NCI-H1105 treated with DMSO at 0.1 percent for 48 hours (cell line): ENCODE results near the gene JPT2.
"Not testable (repeated sequence)": the region's sequence is repeated elsewhere in the genome, so short reads cannot be mapped to it uniquely, and the experiment has no call there.

Experiments used
- DNase-seq: peaks from one replicate; lab custom pipeline; 2025; lab: John Stamatoyannopoulos, UW

JPT2 gene

DNA sequence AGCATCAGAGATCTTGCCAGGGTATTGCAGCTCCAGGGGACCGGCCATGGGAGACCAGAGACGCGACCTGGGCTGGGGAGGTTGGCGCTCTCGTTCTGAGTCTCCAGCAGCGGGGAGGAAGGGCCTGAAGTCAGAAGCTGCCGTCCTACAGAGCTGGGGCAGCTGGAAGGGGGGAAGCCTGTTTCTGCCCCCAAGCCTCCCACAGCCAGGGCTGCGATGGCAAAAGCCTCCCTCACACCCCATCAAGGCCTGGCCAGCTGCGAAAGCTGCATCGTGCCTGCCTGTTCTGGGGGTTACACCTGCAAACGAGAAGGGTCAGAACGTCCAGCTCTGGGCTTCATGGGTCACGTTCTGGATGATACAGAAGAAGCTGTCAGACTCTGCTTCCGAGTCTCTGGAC is 54.0 kb downstream of the JPT2 start:
- DNase-seq: no peak

DNA sequence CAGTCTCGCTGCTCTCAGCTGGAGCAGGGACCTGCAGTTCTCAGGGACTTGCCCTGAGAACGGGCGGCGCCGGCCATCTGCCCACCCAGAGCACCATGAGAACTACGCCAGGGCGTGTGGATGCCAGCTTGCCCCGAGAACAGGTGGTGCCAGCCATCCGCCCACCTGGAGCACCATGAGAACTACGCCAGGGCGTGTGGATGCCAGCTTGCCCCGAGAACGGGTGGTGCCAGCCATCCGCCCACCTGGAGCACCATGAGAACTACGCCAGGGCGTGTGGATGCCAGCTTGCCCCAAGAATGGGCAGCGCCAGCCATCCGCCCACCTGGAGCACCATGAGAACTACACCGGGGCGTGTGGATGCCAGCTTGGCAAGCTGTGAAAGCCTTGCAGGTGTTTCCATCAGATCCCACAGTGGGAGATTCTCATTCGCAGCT is 54.5 kb downstream of the JPT2 start:
- not testable (repeated sequence) for DNase-seq

DNA sequence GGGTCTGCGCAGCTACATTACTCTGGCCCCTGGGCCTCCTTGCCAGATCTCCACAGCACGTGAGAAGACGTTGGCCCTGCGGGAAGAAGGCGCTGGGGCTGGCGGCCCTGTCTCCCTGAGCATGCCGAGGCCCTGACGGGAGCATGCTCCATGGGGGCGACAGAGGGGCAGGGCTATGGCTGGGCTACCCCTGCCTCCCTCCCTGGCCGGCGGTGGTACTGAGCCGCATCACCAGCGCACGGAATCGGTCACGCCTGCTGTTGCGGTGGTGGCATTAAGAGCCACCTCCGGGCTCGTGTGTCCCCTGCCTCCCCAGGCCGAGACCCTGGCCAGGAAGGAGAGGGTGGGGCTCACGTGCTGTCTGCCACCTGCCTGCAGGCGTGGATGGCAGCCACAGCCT is 56.0 kb downstream of the JPT2 start:
- no peak for DNase-seq

DNA sequence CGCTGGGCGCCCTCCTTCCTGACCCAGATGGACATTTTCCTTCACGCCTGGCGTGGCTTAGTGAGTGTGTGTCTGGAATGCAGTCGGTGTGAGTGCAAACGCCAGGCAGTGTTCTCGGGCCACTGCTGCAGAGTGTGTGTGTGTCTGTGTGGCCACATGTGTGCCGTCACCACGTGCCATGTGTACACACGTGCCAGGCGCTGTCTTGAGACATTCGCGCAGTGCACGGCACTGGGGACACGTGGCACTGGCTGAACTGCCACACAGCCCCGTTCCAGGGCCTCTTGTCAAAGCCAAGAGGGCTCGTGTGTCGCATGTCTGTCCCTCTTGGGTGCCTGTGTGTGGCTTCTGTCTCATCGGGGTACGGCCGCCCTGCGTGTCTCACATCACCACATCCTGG is 56.7 kb downstream of the JPT2 start:
- no peak for DNase-seq

DNA sequence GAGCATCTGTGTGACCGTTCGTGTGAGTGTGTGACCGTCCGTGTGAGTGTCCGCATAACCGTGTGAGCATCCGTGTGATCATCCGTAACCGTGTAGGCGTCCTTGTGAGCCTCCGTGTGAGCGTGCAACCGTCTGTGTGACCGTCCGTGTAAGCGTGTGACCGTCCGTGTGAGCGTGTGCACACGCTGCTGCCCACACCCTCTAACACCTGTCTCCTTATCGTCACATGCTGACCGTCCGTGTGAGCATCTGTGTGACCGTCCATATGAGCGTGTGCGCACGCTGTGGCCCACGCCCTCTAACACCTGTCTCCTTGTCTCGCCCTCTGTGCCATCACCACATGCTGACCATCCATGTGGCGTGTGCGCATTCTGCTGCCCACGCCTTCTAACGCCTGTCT is 62.2 kb downstream of the JPT2 start:
- DNase-seq: no peak

DNA sequence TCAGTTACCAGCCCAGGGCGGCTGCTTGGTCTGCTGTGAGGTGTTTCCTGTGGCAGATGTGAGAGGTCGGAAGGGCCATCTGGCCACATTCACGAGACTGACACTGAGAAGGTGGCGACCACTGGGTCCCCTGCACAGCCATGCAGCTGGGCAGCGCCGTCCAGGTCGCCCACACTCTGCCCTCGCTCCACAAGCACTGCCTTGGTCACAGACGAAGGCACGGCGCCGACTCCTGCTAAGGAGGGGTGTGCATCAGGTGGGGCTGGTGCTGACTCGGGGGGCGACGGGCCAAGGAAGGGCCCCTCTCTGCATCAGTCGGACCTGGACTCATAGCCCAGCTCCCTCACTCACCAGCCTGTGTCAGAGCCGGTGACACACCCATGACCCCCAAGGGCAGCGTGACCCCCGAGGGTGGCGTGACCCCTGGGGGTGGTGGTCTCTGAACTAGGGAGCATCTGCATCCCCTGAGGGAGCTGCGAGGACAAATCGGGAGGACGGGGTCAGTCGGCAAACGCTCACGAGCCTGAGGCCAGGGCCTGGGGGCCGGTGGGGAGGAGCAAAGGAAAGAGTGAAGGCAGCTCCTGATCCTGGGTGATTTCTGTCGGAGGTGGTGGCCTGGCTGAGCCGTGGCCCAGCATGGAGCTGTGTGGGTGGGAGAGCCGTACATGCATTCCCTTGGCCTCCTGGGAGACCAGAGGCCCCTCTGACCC is 62.9 kb downstream of the JPT2 start:
- DNase-seq: no peak

DNA sequence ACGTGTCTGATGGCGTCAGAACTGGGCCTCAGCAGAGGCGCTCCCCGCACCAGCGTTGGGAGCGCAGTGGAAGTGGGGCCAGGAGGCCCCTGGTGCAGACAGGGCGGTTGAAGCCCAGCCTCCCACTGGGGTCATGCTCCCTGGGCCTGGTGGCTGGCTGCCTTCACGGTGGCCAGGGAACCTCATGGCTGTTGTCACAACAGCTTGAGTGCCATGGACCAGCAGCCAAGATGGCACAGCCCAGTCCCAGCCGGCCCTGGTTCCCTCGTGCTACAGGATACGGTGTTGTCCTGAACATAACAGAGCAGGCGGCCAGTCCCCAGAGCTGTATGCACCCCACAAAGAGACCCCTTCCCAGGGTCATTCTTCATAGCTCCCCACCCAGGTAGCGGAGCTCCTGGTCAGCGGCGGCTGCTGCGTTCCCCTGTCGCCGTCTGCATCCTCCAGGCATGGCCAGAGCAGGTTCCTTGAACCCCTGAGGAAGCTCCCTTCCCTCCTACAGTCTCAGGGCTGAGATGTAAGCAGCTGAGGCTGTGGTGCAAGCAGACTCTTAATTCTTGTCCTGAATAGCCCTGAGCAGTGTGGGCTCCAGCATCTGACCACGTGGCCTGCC is 63.6 kb downstream of the JPT2 start:
- no peak for DNase-seq

DNA sequence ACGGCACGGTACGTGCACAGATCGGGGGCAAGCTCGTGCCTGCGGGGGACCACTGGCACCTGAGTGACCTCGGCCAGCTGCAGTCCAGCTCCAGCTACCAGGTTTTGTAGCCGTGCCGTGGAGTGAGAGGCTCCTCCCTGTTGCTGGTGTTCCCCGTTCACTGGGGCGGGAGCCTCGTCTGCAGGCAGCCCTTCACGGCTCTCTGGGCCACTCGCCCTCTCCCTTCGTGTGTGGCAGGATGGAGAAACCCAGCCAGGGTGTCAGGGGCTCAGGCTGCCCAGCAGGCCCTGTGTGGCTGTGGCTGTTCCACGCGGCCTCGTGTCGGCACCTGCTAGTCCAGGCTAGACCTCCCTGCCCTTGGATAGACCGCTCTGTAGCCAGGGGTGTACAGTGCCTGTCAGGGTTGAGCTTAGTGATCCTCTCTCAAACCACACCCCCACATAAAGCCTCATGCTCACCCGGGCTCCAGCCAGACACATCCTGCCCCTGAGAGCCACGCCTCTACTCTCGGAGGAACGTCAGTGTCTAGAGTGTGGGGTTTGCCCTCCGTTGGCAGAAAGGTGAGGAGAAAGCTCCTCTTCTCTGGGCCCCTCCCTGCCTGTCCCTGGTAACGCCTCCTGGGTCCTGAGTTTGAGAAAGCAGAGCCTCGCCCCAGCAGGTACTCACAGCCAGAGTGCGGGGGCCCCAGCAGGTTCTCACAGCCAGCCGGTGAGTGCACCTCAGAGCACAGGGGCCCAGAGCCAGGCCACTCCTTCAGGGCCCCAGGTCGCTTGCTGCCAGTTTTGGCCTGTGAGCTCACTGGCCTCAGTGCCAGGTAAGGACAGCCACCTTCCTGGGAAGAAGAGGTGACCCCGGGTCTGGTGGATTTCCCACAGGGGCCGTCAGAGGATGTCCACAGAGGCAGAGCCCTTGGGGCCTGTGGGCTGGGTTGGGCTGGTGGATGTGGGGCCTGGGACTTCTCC is 65.6 kb downstream of the JPT2 start:
- DNase-seq: no peak

DNA sequence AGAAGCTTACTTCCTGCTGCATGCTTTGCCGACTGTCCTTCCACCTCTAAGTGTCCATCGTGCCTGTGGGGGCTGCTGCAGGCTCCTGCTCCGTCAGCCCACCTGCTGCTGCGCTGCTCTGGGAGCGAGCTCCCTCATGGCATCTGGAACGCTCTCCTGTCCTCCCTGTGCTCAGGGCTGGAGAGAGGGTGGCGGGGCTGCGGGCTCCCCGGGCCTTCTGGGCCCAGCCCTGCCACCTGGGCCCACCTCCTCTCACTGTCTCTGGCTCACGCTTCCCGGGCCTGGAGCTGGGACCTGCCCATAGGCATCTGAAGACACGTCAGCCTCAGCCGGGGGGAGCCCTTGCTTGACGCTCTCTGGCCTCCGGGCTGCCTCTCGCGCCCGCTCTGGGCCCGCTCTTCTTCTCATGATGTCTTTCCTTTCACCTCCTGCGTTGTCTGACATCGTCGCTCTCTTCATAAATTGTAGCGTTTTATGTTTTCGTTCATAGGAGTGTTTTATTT is 66.3 kb downstream of the JPT2 start:
- DNase-seq: no peak

DNA sequence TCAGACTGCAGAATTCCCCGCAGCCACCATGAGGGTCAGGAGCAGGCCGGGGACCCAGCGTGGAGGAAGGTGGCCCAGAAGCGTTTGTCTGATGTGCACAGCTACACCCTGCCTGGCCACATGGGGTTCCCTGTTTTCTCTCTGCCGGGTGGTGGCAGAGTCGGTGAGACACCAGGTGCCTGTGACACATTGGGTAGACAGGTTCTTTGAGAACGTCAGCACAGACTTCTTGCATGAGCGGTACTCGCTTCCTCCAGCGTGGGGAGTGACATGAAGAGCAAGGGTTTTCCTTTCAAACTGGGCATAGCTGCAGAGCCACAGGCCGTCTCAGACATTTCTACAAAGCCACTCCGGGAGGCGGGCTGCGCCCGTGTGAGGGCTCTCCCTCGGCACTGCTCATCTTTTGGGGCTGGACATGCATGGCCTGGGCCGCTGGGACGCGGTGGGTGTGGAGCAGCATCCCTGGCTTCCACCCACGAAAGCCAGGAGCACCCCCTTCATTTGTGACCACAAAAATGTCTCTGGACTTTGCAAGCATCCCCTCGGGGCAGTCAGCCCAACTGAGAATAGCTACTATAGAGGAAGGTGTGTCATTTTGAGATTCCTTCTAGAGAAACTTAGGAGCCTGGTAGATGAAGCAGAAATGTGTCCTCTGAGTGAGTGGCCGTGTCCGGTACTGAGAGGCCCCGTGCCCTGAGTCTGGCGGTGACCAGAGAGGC is 67.3 kb downstream of the JPT2 start:
- no peak for DNase-seq

DNA sequence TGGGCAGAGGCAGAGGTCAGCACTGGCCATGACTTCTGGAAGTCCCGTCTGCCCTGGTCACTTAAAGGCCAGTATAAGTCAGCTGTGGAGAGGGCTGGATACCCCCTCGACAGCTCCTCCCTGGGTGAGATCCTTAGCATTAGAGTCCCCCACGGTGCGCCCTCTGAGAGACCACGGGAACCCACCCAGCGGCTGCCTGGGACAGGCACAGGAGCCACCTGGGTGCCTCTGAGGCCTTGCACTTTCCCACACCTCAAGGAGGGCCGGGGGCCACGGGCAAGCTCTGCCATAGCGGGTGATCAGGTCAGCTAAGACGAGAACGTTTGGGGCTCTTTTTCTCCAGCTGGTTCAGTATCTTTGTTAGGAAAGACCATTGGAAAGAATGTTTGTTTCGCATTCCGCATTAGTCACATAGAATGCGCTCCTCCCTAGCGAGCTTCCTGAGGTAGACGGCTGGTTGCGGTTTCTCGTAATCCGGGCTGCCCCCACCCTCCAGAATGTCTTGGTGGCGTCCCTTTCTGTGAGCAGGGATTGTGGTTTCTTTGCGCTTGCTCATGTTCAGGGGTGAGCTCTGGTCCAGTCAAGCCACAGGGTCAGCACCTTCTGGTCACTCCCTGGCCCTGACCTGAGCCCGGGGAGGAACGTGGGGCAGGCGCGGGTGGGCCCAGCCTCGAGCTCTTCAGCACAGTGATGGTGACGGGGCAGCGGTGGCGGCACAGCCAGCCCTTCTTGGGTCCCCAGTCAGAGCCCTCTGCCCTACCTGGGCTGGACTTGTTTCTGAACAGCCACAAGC is 68.0 kb downstream of the JPT2 start:
- no peak for DNase-seq

DNA sequence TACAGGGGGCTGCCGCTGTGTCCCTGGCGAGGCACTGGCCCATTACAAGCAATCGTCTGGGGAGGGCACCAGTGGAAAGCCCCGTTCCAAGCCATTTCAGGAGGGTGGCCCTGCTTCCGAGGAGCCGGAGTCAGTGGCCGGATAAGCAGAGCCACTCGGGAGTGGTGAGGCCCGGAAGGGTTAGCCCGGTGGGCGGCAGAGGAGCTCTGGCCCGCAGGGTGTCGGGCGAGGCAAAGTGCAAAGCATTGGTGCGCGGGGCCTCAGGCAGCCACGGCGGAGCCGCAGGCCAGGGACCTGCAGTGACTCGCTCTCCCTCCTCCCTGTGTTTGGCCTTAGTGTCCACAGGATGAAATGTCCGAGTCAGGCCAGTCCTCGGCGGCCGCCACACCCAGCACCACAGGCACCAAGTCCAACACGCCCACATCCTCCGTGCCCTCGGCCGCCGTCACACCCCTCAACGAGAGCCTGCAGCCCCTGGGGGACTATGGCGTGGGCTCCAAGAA is 68.7 kb downstream of the JPT2 start:
- no peak for DNase-seq

DNA sequence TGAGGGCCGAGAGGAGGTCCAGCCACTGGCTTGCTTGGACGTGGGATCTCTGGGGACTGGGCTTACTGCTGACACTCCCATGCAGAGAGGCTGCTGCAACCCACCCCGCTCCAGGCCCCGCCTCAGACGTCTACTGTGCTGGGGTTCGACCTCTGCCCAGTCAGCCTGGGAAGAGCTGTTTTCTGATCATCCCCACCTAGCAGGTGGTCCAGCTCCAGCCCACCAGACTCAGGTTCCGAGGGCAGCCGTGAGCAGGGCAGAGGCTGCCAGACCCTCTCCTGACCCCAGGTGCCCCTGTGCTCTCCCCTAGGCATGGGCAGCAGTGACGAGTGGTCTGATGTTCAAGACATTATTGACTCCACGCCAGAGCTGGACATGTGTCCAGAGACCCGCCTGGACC is 69.9 kb downstream of the JPT2 start:
- DNase-seq: no peak

DNA sequence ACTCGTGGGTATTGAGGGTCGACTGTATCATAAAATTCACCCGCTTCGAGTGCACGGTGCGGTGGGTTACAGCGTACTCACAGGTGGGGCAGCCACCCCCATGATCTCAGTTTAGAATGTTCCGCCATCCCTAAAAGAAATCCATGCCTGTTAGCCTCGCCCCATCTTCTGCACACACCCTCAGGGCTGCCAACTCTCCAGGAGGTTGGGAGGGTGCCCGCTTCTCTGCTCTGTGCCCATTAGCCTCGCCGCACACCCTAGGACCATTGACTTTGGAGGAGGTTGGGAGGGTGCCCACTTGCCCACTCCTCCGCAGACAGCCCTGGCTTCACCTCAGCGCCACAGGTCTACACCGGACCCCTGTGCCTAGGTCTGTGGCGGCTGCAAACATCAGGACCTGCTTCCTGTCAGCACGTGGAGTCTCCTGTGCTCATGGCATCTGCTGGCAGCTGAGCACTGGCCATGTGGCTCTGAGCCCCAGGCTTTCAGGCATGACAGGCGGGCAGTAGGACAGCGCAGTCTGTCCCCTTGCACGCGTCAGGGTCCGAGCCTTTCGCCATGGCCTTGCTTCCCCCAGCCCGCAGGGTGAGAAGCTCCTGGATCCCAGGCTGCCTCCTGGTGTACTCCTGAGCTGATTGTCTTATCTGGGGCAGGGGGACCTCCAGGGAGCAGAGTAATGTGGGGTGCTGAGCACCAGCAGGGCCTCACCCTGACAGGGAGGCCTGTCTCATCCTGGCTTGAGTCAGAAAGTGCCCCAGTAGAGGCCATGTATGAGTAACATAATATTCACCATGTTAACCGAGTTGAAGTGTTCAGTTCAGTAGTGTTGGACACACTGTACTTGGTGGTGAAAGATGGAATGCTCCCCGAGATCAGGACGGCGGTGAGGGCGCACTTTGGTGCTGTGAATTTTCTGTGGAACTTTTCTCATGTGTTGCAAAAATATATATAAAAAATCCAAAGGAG is 71.4 kb downstream of the JPT2 start:
- no peak for DNase-seq
